SH-SY5Y (cell line): ENCODE measurements around the gene ATP13A4.
A peak's percentile ranks its signal among the peaks of the same experiment; 100 is the strongest.

Experiments
- GATA2 ChIP-seq: IDR thresholded peaks from 2 replicates; pipeline ENCODE4 v1.6.1; 2011; ENCODE audit warnings: mild to moderate bottlenecking, low read depth, low read length
- GATA3 ChIP-seq: IDR thresholded peaks from 2 replicates; pipeline ENCODE4 v1.6.1; 2011; ENCODE audit warnings: low read depth, mild to moderate bottlenecking, low read length, moderate library complexity

Gene ATP13A4

GRCh38 chr3:193554811-193555210, at the start of gene ATP13A4:
Gene ATP13A4, minus strand, starts transcription at chr3:193554895. Its CDS starts 96 bp downstream, at chr3:193554799.
- no peak for TF ChIP-seq GATA3
- TF ChIP-seq GATA2, result no peak

- TF ChIP-seq GATA3 (no peak), GATA2 (no peak)
Observed at GRCh38 chr3:193599393-193599792, 44.7 kb upstream of the ATP13A4 start.

- no peak for TF ChIP-seq GATA2
- TF ChIP-seq GATA3, result no peak
Observed at GRCh38 chr3:193598202-193598601, 43.5 kb upstream of the ATP13A4 start.

GRCh38 chr3:193595939-193596487, 41.3 kb upstream of the ATP13A4 start:
- TF ChIP-seq GATA3, result no peak
- no peak for TF ChIP-seq GATA2

GRCh38 chr3:193594946-193595689, 40.4 kb upstream of the ATP13A4 start:
- TF ChIP-seq GATA2 (no peak), GATA3 (no peak)

- TF ChIP-seq GATA3 (no peak), GATA2 (no peak)
Observed at GRCh38 chr3:193593668-193594030, 39.0 kb upstream of the ATP13A4 start.

GRCh38 chr3:193592841-193593667, 38.4 kb upstream of the ATP13A4 start, which contains the start of gene OPA1:
Gene OPA1, plus strand, starts transcription at chr3:193593208. Its CDS starts 170 bp downstream, at chr3:193593378.
- peak; percentile 26; the same call in 1 of the 2 replicates for TF ChIP-seq GATA2
- no peak for TF ChIP-seq GATA3

- no peak for TF ChIP-seq GATA2
- no peak for TF ChIP-seq GATA3
Observed at GRCh38 chr3:193590088-193590856, 35.6 kb upstream of the ATP13A4 start.

GRCh38 chr3:193589616-193590015, 34.9 kb upstream of the ATP13A4 start:
- TF ChIP-seq GATA3, result no peak
- TF ChIP-seq GATA2, result no peak

GRCh38 chr3:193589129-193589528, 34.4 kb upstream of the ATP13A4 start:
- no peak for TF ChIP-seq GATA2
- TF ChIP-seq GATA3, result no peak

- no peak for TF ChIP-seq GATA2
- TF ChIP-seq GATA3, result no peak
Observed at GRCh38 chr3:193586526-193586925, 31.8 kb upstream of the ATP13A4 start.

GRCh38 chr3:193585530-193585929, 30.8 kb upstream of the ATP13A4 start:
- TF ChIP-seq GATA3, result no peak
- TF ChIP-seq GATA2, result no peak

GRCh38 chr3:193574488-193575070, 19.9 kb upstream of the ATP13A4 start:
- no peak for TF ChIP-seq GATA3
- no peak for TF ChIP-seq GATA2
